OCI-LY7 (cell line): Measurements from ENCODE around the gene IGFBP2. TPM values are rescaled to one million over a fixed set of nuclear protein-coding genes. Genes with fewer than 3 reads are reported as not detected.

Source experiments
- BruUV-seq: library from RNA; stranded (reverse); fragments of 400-500 nt; replicated peaks from 2 replicates; lab custom pipeline; 2021; lab: Mats Ljungman, UMichigan
- CTCF ChIA-PET: fragments of 300-600 bp; sonication (Branson Sonifier 250); formaldehyde crosslinking; loops from one replicate; lab custom pipeline; 2022; ENCODE audit warnings: antibody characterized with exemption; ENCODE audit not compliant: unreplicated experiment; lab: Charles Lee
- POLR2A ChIA-PET: fragments of 300-600 bp; sonication (Branson Sonifier 250); formaldehyde crosslinking; loops from one replicate; lab custom pipeline; 2022; ENCODE audit warnings: antibody characterized with exemption; lab: Charles Lee
- DNase-seq: peaks from one replicate; pipeline ENCODE4 v3.0.0-alpha.2; 2015; ENCODE audit warnings: low spot score
- H2AFZ ChIP-seq: fragments of 200-600 bp; sonication (generic), shearing (Covaris generic); 2 replicates; pipeline ENCODE4 v1.6.1; 2014; ENCODE audit warnings: mild to moderate bottlenecking, antibody characterized with exemption, low read length, moderate library complexity
- H3K27ac ChIP-seq: fragments of 200-600 bp; sonication (generic); 2 replicates; pipeline ENCODE4 v1.5.1; 2014; ENCODE audit warnings: mixed run types, low read depth, mild to moderate bottlenecking, moderate library complexity, low read length, inconsistent platforms; ENCODE audit not compliant: poor library complexity, severe bottlenecking
- H3K36me3 ChIP-seq: fragments of 200-600 bp; sonication (generic); 2 replicates; pipeline ENCODE4 v1.6.1; 2014; ENCODE audit warnings: mild to moderate bottlenecking, antibody characterized with exemption, low read length, moderate library complexity, mixed read lengths; ENCODE audit not compliant: insufficient read depth
- H3K4me1 ChIP-seq: fragments of 200-600 bp; sonication (generic); 2 replicates; pipeline ENCODE4 v1.5.1; 2014; ENCODE audit warnings: mild to moderate bottlenecking, low read length; ENCODE audit not compliant: insufficient read depth, poor library complexity, severe bottlenecking
- H3K4me2 ChIP-seq: fragments of 200-600 bp; sonication (generic); 2 replicates; pipeline ENCODE4 v1.6.1; 2014; ENCODE audit warnings: mild to moderate bottlenecking, low read length
- H3K4me3 ChIP-seq: fragments of 200-600 bp; sonication (generic); 2 replicates; pipeline ENCODE4 v1.5.1; 2014; ENCODE audit warnings: mild to moderate bottlenecking, low read depth, low read length; ENCODE audit not compliant: poor library complexity, severe bottlenecking
- H3K79me2 ChIP-seq: fragments of 200-600 bp; sonication (generic); 2 replicates; pipeline ENCODE4 v1.6.1; 2016; ENCODE audit warnings: low read depth, mild to moderate bottlenecking, low read length, moderate library complexity, mixed read lengths; ENCODE audit not compliant: insufficient read depth
- H3K9me2 ChIP-seq: fragments of 200-600 bp; sonication (generic); 2 replicates; pipeline ENCODE4 v1.6.1; 2016; ENCODE audit warnings: mild to moderate bottlenecking, low read length, mixed read lengths; ENCODE audit not compliant: insufficient read depth
- H3K9me3 ChIP-seq: fragments of 200-600 bp; sonication (generic); 2 replicates; pipeline ENCODE4 v1.6.1; 2014; ENCODE audit warnings: mild to moderate bottlenecking, mixed run types, low read length, mixed read lengths
- H4K20me1 ChIP-seq: fragments of 200-600 bp; sonication (generic); 2 replicates; pipeline ENCODE4 v1.6.1; 2014; ENCODE audit warnings: mild to moderate bottlenecking, antibody characterized with exemption, low read length, moderate library complexity, mixed read lengths; ENCODE audit not compliant: insufficient read depth
- CTCF ChIP-seq: fragments of 200-600 bp; sonication (generic); conservative IDR thresholded peaks from 2 replicates; pipeline ENCODE4 v1.5.1; 2014; ENCODE audit warnings: mild to moderate bottlenecking, antibody characterized with exemption, low read length, moderate library complexity, mixed read lengths
- EZH2phosphoT487 ChIP-seq: fragments of 200-600 bp; sonication (generic); IDR thresholded peaks from 2 replicates; pipeline ENCODE4 v1.6.1; 2018; ENCODE audit warnings: low read depth, borderline replicate concordance, mild to moderate bottlenecking, mixed run types, antibody characterized with exemption, low read length, moderate library complexity, mixed read lengths
- intact Hi-C: fragments of 100-400 bp; cut with micrococcal nuclease; formaldehyde crosslinking; loops from one replicate; pipeline ENCODE4 v1.10.0; 2022; ENCODE audit not compliant: unreplicated experiment
- total RNA-seq, 2 experiments: library from RNA; depleted of rRNA in 1 of 2; stranded (reverse); fragments of >200 nt in 1 of 2; shearing (Covaris generic) in 1 of 2; gene quantifications; 2 replicates each; pipeline ENCODE4 v1.2.3, GENCODE V29; 2014 to 2022

IGFBP2 gene
- total RNA-seq, 2 experiments from 2014 or later = 0.66 TPM; not detected in 1

DNA sequence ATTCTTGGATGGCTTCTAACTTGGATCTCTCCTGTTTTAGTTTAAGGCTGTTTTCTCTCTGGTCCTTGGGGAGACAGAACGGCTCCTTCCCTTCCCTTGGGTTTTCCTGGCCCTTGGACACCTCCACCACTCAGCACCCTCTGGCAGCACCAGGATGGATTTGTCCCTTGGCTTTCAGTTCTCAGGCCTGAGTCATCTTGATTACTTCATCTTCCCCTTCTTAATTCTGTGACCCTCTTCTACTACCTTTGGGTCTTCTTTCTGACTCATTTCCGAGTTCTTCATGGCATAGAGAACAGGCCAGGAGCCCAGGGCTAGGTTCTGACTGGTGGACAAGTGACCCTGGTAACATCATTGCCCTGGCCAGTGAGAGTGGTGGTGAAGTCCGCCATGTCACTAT is 14.9 kb downstream of the IGFBP2 start:
- intact Hi-C loops = no loop called here
- no TSS peak for BruUV-seq
- Histone ChIP-seq H3K4me3 (no peak overlapping the region), H2AFZ (no peak overlapping the region), H3K27ac (no peak overlapping the region), H3K79me2 (no peaks in the 10 kb centered on the region), H3K4me2 (no peak overlapping the region), H3K9me2 (no peaks in the 10 kb centered on the region), H3K36me3 (no peaks in the 10 kb centered on the region), H3K9me3 (no peaks in the 10 kb centered on the region; the same call in 1 of the 2 replicates), H4K20me1 (no peaks in the 10 kb centered on the region), H3K4me1 (peaks cover 5% of the 10 kb centered on the region)
- CTCF ChIA-PET = no interaction called here
- no peak for TF ChIP-seq CTCF
- no peak for TF ChIP-seq EZH2phosphoT487
- no peak for DNase-seq
- POLR2A ChIA-PET = no interaction called here

- no TSS peak for BruUV-seq
- DNase-seq = no peak
- peaks cover 5% of the 10 kb centered on the region for H3K4me1 ChIP-seq
- intact Hi-C loops = no loop called here
- TF ChIP-seq EZH2phosphoT487 = no peak
- TF ChIP-seq CTCF = no peak
- no peak overlapping the region for H3K4me2 ChIP-seq
- no peak overlapping the region for H2AFZ ChIP-seq
- ChIA-PET CTCF (no interaction called here), POLR2A (interaction anchor here (0.9 kb wide), 1 partner anchor 117 kb away, joined by 3 read pairs; no protein-coding TSS in a partner anchor)
- H3K4me3 ChIP-seq = no peak overlapping the region
- H3K79me2 ChIP-seq = no peaks in the 10 kb centered on the region
- H3K9me2 ChIP-seq = no peaks in the 10 kb centered on the region
- H3K9me3 ChIP-seq = no peaks in the 10 kb centered on the region; the same call in 1 of the 2 replicates
- no peaks in the 10 kb centered on the region for H3K36me3 ChIP-seq
- H4K20me1 ChIP-seq = no peaks in the 10 kb centered on the region
- no peak overlapping the region for H3K27ac ChIP-seq
Observed at GRCh38 chr2:216649574-216649973, 16.4 kb downstream of the IGFBP2 start.

GRCh38 chr2:216650626-216651257 is 17.5 kb downstream of the IGFBP2 start:
- Histone ChIP-seq H3K36me3 (no peaks in the 10 kb centered on the region), H3K4me1 (no peaks in the 10 kb centered on the region), H3K27ac (no peak overlapping the region), H3K4me3 (no peak overlapping the region), H3K79me2 (no peaks in the 10 kb centered on the region), H3K9me2 (no peaks in the 10 kb centered on the region), H3K9me3 (no peaks in the 10 kb centered on the region; the same call in 1 of the 2 replicates), H4K20me1 (no peaks in the 10 kb centered on the region), H3K4me2 (no peak overlapping the region), H2AFZ (no peak overlapping the region)
- POLR2A ChIA-PET = interaction anchor here (0.5 kb wide), 1 partner anchor 1744 kb away, joined by 4 read pairs; no protein-coding TSS in a partner anchor
- CTCF ChIA-PET = no interaction called here
- intact Hi-C loops = no loop called here
- no peak for DNase-seq
- no TSS peak for BruUV-seq
- TF ChIP-seq CTCF (no peak), EZH2phosphoT487 (no peak)
